GM19324 (cell line): ENCODE data around the gene ZC3H6.
A peak's percentile ranks its signal among the peaks of the same experiment; 100 is the strongest.

Experiments used
- ATAC-seq: cut with Tn5 transposase; IDR thresholded peaks from one replicate; pipeline ENCODE4 v1.9.1; 2021; ENCODE audit warnings: mild to moderate bottlenecking, moderate library complexity; ENCODE audit not compliant: unreplicated experiment, low FRiP score

Gene ZC3H6

GRCh38 chr2:112275311-112275886 lies at the start of gene ZC3H6:
Gene ZC3H6 (plus strand): TSS chr2:112275597. CDS start chr2:112275995, 398 bp downstream.
- peak; percentile 96 for ATAC-seq

GRCh38 chr2:112229348-112229747 lies 46.0 kb upstream of the ZC3H6 start:
- no peak for ATAC-seq

GRCh38 chr2:112230371-112230770 lies 45.0 kb upstream of the ZC3H6 start:
- no peak for ATAC-seq

- ATAC-seq: no peak
Measured at GRCh38 chr2:112239862-112240261, 35.5 kb upstream of the ZC3H6 start.

GRCh38 chr2:112242384-112242783 lies 33.0 kb upstream of the ZC3H6 start:
- no peak for ATAC-seq

GRCh38 chr2:112243233-112243632 lies 32.2 kb upstream of the ZC3H6 start:
- ATAC-seq: no peak

GRCh38 chr2:112244854-112245253 lies 30.5 kb upstream of the ZC3H6 start:
- ATAC-seq: no peak

- ATAC-seq: no peak
Measured at GRCh38 chr2:112251271-112251670, 24.1 kb upstream of the ZC3H6 start.

GRCh38 chr2:112253261-112253815 lies 22.1 kb upstream of the ZC3H6 start:
- ATAC-seq: no peak

GRCh38 chr2:112254466-112255240 lies 20.7 kb upstream of the ZC3H6 start, which contains the start of gene ZC3H8:
Gene ZC3H8 (minus strand): TSS chr2:112255042. CDS start chr2:112254981, 61 bp downstream.
- peak; percentile 89 for ATAC-seq

- ATAC-seq: no peak
Measured at GRCh38 chr2:112255875-112256274, 19.5 kb upstream of the ZC3H6 start.

- no peak for ATAC-seq
Measured at GRCh38 chr2:112256654-112257053, 18.7 kb upstream of the ZC3H6 start.

- ATAC-seq: no peak
Measured at GRCh38 chr2:112257575-112257974, 17.8 kb upstream of the ZC3H6 start.

- ATAC-seq: no peak
Measured at GRCh38 chr2:112259509-112260294, 15.7 kb upstream of the ZC3H6 start.

- ATAC-seq: no peak
Measured at GRCh38 chr2:112260295-112260625, 15.1 kb upstream of the ZC3H6 start.

- no peak for ATAC-seq
Measured at GRCh38 chr2:112262876-112263275, 12.5 kb upstream of the ZC3H6 start.

GRCh38 chr2:112268547-112268946 lies 6.8 kb upstream of the ZC3H6 start:
- no peak for ATAC-seq

- no peak for ATAC-seq
Measured at GRCh38 chr2:112272669-112273068, 2.7 kb upstream of the ZC3H6 start.

- ATAC-seq: no peak
Measured at GRCh38 chr2:112273349-112273748, 2.0 kb upstream of the ZC3H6 start.

- ATAC-seq: peak; percentile 57
Measured at GRCh38 chr2:112275887-112276773, 733 bp downstream of the ZC3H6 start.
